NCI-H1694 (cell line): ENCODE results near the gene HEPACAM.

Source experiments
- DNase-seq: peaks from one replicate; lab custom pipeline; 2025; lab: John Stamatoyannopoulos, UW

HEPACAM gene

GRCh38 chr11:124942466-124943253 is 6.8 kb upstream of the HEPACAM start:
- DNase-seq, result no peak

- DNase-seq, result no peak
Observed at GRCh38 chr11:124941703-124942102, 5.9 kb upstream of the HEPACAM start.

GRCh38 chr11:124938970-124939369 is 3.1 kb upstream of the HEPACAM start:
- DNase-seq, result no peak

GRCh38 chr11:124938206-124938765 is 2.4 kb upstream of the HEPACAM start:
- DNase-seq, result no peak

GRCh38 chr11:124937336-124937935 is 1.6 kb upstream of the HEPACAM start:
- DNase-seq, result no peak

- DNase-seq, result no peak
Observed at GRCh38 chr11:124934862-124935547, 842 bp downstream of the HEPACAM start.

GRCh38 chr11:124930799-124931198 is 5.0 kb downstream of the HEPACAM start:
- no peak for DNase-seq

- DNase-seq, result no peak
Observed at GRCh38 chr11:124928942-124929665, 6.7 kb downstream of the HEPACAM start.

GRCh38 chr11:124923296-124923695 is 12.6 kb downstream of the HEPACAM start:
- no peak for DNase-seq

- no peak for DNase-seq
Observed at GRCh38 chr11:124922831-124923230, 13.0 kb downstream of the HEPACAM start.

- DNase-seq, result no peak
Observed at GRCh38 chr11:124920870-124921609, 14.8 kb downstream of the HEPACAM start.

- no peak for DNase-seq
Observed at GRCh38 chr11:124920356-124920755, 15.5 kb downstream of the HEPACAM start.

GRCh38 chr11:124919898-124920297 is 15.9 kb downstream of the HEPACAM start:
- no peak for DNase-seq

GRCh38 chr11:124918950-124919349 is 16.9 kb downstream of the HEPACAM start, which contains the start of gene HEPN1:
HEPN1 (plus strand) TSS chr11:124919250.
- no peak for DNase-seq

GRCh38 chr11:124917115-124917637 is 18.7 kb downstream of the HEPACAM start:
- DNase-seq, result peak; percentile 40

GRCh38 chr11:124916370-124916710 is 19.5 kb downstream of the HEPACAM start:
- DNase-seq, result no peak

- DNase-seq, result no peak
Observed at GRCh38 chr11:124915541-124916369, 20.1 kb downstream of the HEPACAM start.

GRCh38 chr11:124902616-124903015 is 33.2 kb downstream of the HEPACAM start:
- no peak for DNase-seq

- no peak for DNase-seq
Observed at GRCh38 chr11:124900464-124900863, 35.4 kb downstream of the HEPACAM start.
